Loucy (cell line): Measurements from ENCODE around the gene TP63.

ENCODE experiments used
- H2AFZ ChIP-seq: fragments of 200-600 bp; sonication (generic); 2 replicates; pipeline ENCODE4 v1.6.0; 2016; ENCODE audit warnings: antibody characterized with exemption, mild to moderate bottlenecking, low read length, moderate library complexity
- H3F3A ChIP-seq: fragments of 200-600 bp; 2 replicates; pipeline ENCODE4 v1.6.0; 2016; ENCODE audit warnings: antibody characterized with exemption, low read depth, mild to moderate bottlenecking
- H3K27me3 ChIP-seq: fragments of 200-600 bp; sonication (generic); 2 replicates; pipeline ENCODE4 v1.6.1; 2014; ENCODE audit warnings: low read length, mild to moderate bottlenecking; ENCODE audit not compliant: insufficient read depth, poor library complexity, severe bottlenecking
- H3K36me3 ChIP-seq: fragments of 200-600 bp; sonication (generic); 2 replicates; pipeline ENCODE4 v1.6.1; 2016; ENCODE audit warnings: low read length; ENCODE audit not compliant: insufficient read depth
- H3K4me1 ChIP-seq: fragments of 200-600 bp; sonication (generic); 2 replicates; pipeline ENCODE4 v1.5.1; 2014; ENCODE audit warnings: low read length, mild to moderate bottlenecking; ENCODE audit not compliant: insufficient read depth, poor library complexity, severe bottlenecking
- H3K4me2 ChIP-seq: fragments of 200-600 bp; sonication (generic); 2 replicates; pipeline ENCODE4 v1.6.0; 2014; ENCODE audit warnings: antibody characterized with exemption, low read length, low read depth, mild to moderate bottlenecking; ENCODE audit not compliant: poor library complexity, severe bottlenecking
- H3K4me3 ChIP-seq: fragments of 200-600 bp; sonication (generic); 2 replicates; pipeline ENCODE4 v1.5.1; 2014; ENCODE audit warnings: low read length, mild to moderate bottlenecking, mixed read lengths; ENCODE audit not compliant: poor library complexity, severe bottlenecking
- H3K79me2 ChIP-seq: fragments of 200-600 bp; sonication (generic); 2 replicates; pipeline ENCODE4 v1.6.1; 2014; ENCODE audit warnings: low read length; ENCODE audit not compliant: insufficient read depth
- H3K9ac ChIP-seq: fragments of 200-600 bp; sonication (generic); 2 replicates; pipeline ENCODE4 v1.6.0; 2014; ENCODE audit warnings: mild to moderate bottlenecking, low read depth, low read length, moderate library complexity; ENCODE audit not compliant: poor library complexity, severe bottlenecking
- H3K9me2 ChIP-seq: fragments of 200-600 bp; sonication (generic); replicated peaks from 2 replicates; pipeline ENCODE4 v1.6.1; 2016; ENCODE audit warnings: low read depth, low read length, mixed read lengths
- H3K9me3 ChIP-seq: fragments of 200-600 bp; sonication (generic); 2 replicates; pipeline ENCODE4 v1.6.1; 2014; ENCODE audit warnings: mild to moderate bottlenecking, antibody characterized with exemption, low read length, low read depth; ENCODE audit not compliant: insufficient read depth
- H4K20me1 ChIP-seq: fragments of 200-600 bp; sonication (generic); 2 replicates; pipeline ENCODE4 v1.6.0; 2014; ENCODE audit warnings: antibody characterized with exemption, low read length, mild to moderate bottlenecking; ENCODE audit not compliant: insufficient read depth, poor library complexity, severe bottlenecking
- EZH2phosphoT487 ChIP-seq: fragments of 200-600 bp; IDR thresholded peaks from 2 replicates; pipeline ENCODE4 v1.6.1; 2018; ENCODE audit warnings: antibody characterized with exemption, mild to moderate bottlenecking, moderate library complexity, borderline replicate concordance
- TF ChIP-seq, protein P1 (sequence below): fragments of 200-600 bp; sonication (generic); conservative IDR thresholded peaks from 2 replicates; pipeline ENCODE4 v1.5.1; 2014; ENCODE audit warnings: mild to moderate bottlenecking, antibody characterized with exemption, low read length

The TP63 gene

DNA sequence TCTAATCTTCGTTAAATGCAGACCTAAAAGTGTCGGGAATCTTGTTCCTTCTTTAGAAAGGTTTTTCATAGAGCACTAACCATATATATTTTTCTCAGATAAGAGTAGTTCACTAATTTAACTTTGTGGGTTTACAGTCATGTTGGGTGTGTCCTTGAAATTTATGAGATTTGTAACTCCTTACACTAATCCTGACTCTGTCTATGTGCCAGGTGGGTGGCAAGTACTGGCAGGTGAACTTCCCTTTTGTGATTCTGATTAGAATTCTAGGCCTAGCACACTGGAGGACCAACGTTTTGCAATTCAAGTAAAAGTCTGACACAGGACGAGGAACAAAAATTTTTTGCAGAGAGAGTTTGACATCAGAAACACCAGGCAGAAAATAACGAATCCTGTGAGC, 269.4 kb downstream of the TP63 start:
- Histone ChIP-seq H3K4me3 (no peak overlapping the region), H3K4me2 (no peak overlapping the region)

DNA sequence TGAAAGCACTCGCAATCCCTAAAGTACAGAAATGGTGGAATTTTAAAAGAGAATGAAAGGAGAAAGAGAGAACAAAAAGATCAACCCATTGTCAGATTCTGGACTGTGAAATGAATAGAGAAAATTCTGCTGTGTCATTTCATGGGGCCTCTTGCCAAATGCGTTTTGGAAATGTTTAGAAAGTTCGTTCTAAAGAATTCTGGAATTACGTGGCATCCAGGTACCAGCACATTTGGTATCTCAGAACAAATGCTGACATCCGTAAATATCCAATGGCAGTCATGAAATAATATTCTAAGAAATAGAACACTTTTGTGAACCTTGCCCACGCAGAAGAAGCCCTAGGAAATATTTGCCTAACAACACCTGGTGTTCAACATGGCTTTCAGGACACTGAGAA, 270.3 kb downstream of the TP63 start:
- H3K36me3 ChIP-seq = no peaks in the 10 kb centered on the region
- H3K9me2 ChIP-seq = no peaks in the 10 kb centered on the region; the same call in 1 of the 2 replicates
- no peak overlapping the region for H3K4me2 ChIP-seq
- H2AFZ ChIP-seq = no peak overlapping the region
- no peaks in the 10 kb centered on the region for H3K9me3 ChIP-seq
- no peak overlapping the region for H3K9ac ChIP-seq
- no peaks in the 10 kb centered on the region for H3K27me3 ChIP-seq
- H3K4me3 ChIP-seq = no peak overlapping the region
- H4K20me1 ChIP-seq = no peaks in the 10 kb centered on the region
- H3K4me1 ChIP-seq = no peaks in the 10 kb centered on the region
- no peaks in the 10 kb centered on the region for H3K79me2 ChIP-seq
- no peaks in the 10 kb centered on the region for H3F3A ChIP-seq
- TF ChIP-seq EZH2phosphoT487 = no peak
- TF ChIP-seq, protein P1, sequence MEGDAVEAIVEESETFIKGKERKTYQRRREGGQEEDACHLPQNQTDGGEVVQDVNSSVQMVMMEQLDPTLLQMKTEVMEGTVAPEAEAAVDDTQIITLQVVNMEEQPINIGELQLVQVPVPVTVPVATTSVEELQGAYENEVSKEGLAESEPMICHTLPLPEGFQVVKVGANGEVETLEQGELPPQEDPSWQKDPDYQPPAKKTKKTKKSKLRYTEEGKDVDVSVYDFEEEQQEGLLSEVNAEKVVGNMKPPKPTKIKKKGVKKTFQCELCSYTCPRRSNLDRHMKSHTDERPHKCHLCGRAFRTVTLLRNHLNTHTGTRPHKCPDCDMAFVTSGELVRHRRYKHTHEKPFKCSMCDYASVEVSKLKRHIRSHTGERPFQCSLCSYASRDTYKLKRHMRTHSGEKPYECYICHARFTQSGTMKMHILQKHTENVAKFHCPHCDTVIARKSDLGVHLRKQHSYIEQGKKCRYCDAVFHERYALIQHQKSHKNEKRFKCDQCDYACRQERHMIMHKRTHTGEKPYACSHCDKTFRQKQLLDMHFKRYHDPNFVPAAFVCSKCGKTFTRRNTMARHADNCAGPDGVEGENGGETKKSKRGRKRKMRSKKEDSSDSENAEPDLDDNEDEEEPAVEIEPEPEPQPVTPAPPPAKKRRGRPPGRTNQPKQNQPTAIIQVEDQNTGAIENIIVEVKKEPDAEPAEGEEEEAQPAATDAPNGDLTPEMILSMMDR = no peak

More for the DNA sequence above, 269.4 kb downstream of the TP63 start:
- TF ChIP-seq EZH2phosphoT487 = no peak
- TF ChIP-seq, protein P1 = no peak
- no peaks in the 10 kb centered on the region for H3K36me3 ChIP-seq
- H3K9ac ChIP-seq = no peak overlapping the region
- no peaks in the 10 kb centered on the region for H3K9me3 ChIP-seq
- no peaks in the 10 kb centered on the region for H3K79me2 ChIP-seq
- no peak overlapping the region for H2AFZ ChIP-seq
- no peaks in the 10 kb centered on the region for H3K27me3 ChIP-seq
- no peaks in the 10 kb centered on the region for H3K4me1 ChIP-seq
- no peaks in the 10 kb centered on the region; the same call in 1 of the 2 replicates for H3K9me2 ChIP-seq
- no peaks in the 10 kb centered on the region for H4K20me1 ChIP-seq
- H3F3A ChIP-seq = no peaks in the 10 kb centered on the region

DNA sequence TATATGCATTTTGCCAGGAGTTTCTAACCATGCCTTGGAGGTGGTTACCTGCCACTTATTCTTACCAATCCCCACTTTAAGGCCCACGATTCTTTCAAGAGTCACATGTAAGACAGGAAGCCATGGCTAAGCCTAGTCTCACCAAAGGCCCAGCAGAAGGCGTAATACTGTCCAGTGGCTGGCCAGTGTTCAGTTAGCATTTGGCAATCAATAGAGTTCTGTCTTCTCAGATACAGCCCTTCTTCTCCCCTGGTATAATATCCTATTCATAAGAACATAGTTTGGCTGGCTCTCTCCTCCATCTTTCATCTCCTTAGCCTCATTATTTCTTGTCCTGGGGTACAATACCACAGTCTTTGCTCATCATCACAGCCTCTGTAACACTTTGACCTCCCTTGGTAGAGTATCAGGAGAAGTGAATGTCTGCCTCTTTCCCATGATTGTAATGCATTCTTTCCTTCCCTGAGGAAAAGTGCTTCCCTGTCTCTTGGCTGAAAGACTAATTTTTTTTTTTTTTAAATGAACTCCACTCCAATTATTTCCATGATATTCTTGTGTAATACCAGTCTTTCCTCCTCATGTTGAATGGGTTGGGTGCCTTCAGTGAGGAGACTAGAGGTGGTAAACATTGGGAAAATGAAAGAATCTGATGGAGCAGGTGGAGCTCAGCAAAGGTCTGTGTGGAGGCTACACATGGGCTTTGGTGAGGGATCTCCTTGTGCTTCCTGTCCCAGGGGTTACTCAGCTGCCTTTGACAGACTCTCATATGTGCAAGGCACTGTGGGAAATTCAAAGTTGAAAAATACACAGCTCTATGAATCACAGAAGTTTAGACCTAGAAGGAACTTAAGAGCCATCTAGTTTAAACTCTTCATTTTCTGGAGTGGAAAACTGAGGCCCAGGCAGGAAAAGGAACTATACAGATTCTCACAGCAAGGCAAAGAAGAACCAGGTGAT, 271.3 kb downstream of the TP63 start:
- no peaks in the 10 kb centered on the region for H4K20me1 ChIP-seq
- H3K4me1 ChIP-seq = no peaks in the 10 kb centered on the region
- H3F3A ChIP-seq = no peaks in the 10 kb centered on the region
- no peaks in the 10 kb centered on the region for H3K9me3 ChIP-seq
- no peak overlapping the region for H3K4me3 ChIP-seq
- H3K79me2 ChIP-seq = no peaks in the 10 kb centered on the region
- H3K9me2 ChIP-seq = no peaks in the 10 kb centered on the region; the same call in 1 of the 2 replicates
- H3K9ac ChIP-seq = no peak overlapping the region
- no peak for TF ChIP-seq EZH2phosphoT487
- TF ChIP-seq, protein P1 = no peak
- no peaks in the 10 kb centered on the region for H3K27me3 ChIP-seq
- peak overlapping the region; percentile 46; the same call in 1 of the 2 replicates for H2AFZ ChIP-seq
- no peak overlapping the region for H3K4me2 ChIP-seq
- no peaks in the 10 kb centered on the region for H3K36me3 ChIP-seq
